HepG2 (cell line): ENCODE results near the gene NR2F6. TPM values are rescaled to one million over a fixed set of nuclear protein-coding genes. Genes with fewer than 3 reads are reported as not detected.

Experiments
- BCL6 ChIP-seq: IDR thresholded peaks from 2 replicates; pipeline ENCODE4 v1.6.1; 2016; ENCODE audit warnings: missing genetic modification reagents, missing compliant biosample characterization
- FOSL2 ChIP-seq: sonication (generic); formaldehyde crosslinking; IDR thresholded peaks from 2 replicates; pipeline ENCODE4 v1.4.0; 2020; ENCODE audit warnings: missing genetic modification reagents
- GMEB1 ChIP-seq: sonication (generic); formaldehyde crosslinking; IDR thresholded peaks from 2 replicates; pipeline ENCODE4 v1.5.1; 2020; ENCODE audit warnings: missing genetic modification reagents, mild to moderate bottlenecking, borderline replicate concordance
- LRRFIP1 ChIP-seq: sonication (generic); formaldehyde crosslinking; conservative IDR thresholded peaks from 2 replicates; pipeline ENCODE4 v1.4.0; 2020; ENCODE audit warnings: missing genetic modification reagents
- NCOR1 ChIP-seq: fragments of 200-600 bp; sonication (generic); IDR thresholded peaks from 2 replicates; pipeline ENCODE4 v1.7.0; 2017; ENCODE audit warnings: antibody characterized with exemption, low read length, borderline replicate concordance
- NFE2L1 ChIP-seq: sonication (generic); formaldehyde crosslinking; IDR thresholded peaks from 2 replicates; pipeline ENCODE4 v1.4.0; 2020; ENCODE audit warnings: missing genetic modification reagents, mild to moderate bottlenecking, borderline replicate concordance
- NR3C1 ChIP-seq: sonication (generic); formaldehyde crosslinking; IDR thresholded peaks from 2 replicates; pipeline ENCODE4 v1.4.0; 2020; ENCODE audit warnings: missing genetic modification reagents
- PHF21A ChIP-seq: sonication (generic); formaldehyde crosslinking; IDR thresholded peaks from 2 replicates; pipeline ENCODE4 v1.5.0; 2020; ENCODE audit warnings: mild to moderate bottlenecking, missing genetic modification reagents
- SAFB2 ChIP-seq: sonication (generic); formaldehyde crosslinking; IDR thresholded peaks from 2 replicates; pipeline ENCODE4 v1.5.1; 2020; ENCODE audit warnings: missing genetic modification reagents, low read depth, mild to moderate bottlenecking, borderline replicate concordance
- SIN3B ChIP-seq: fragments of 150-350 bp; IDR thresholded peaks from 2 replicates; pipeline ENCODE4 v1.6.1; 2014; ENCODE audit warnings: low read length
- SOX6 ChIP-seq, 2 experiments: fragments of 450-650 bp in 1 of 2; sonication (generic) in 1 of 2; formaldehyde crosslinking in 1 of 2; IDR thresholded peaks; 2 replicates each; pipeline versions ENCODE4 v1.4.0 to v1.6.1; 2017 to 2020; ENCODE audit warnings: antibody characterized with exemption in 1 of 2, mild to moderate bottlenecking in 1 of 2, missing genetic modification reagents in 1 of 2
- ZBTB20 ChIP-seq: sonication (generic); formaldehyde crosslinking; IDR thresholded peaks from 2 replicates; pipeline ENCODE4 v1.8.1; 2023; ENCODE audit warnings: missing genetic modification reagents, low read depth, mild to moderate bottlenecking, borderline replicate concordance
- ZBTB39 ChIP-seq: sonication (generic); formaldehyde crosslinking; IDR thresholded peaks from 2 replicates; pipeline ENCODE4 v1.5.0; 2020; ENCODE audit warnings: missing genetic modification reagents
- ZFX ChIP-seq: sonication (generic); formaldehyde crosslinking; IDR thresholded peaks from 2 replicates; pipeline ENCODE4 v1.4.0; 2020; ENCODE audit warnings: mild to moderate bottlenecking, low read depth, missing genetic modification reagents, moderate library complexity
- ZNF143 ChIP-seq: sonication (generic); formaldehyde crosslinking; IDR thresholded peaks from 2 replicates; pipeline ENCODE4 v1.4.0; 2020; ENCODE audit warnings: missing genetic modification reagents
- ZNF224 ChIP-seq: sonication (generic); formaldehyde crosslinking; IDR thresholded peaks from 2 replicates; pipeline ENCODE4 v1.5.0; 2020; ENCODE audit warnings: mild to moderate bottlenecking, missing genetic modification reagents
- ZNF260 ChIP-seq: sonication (generic); formaldehyde crosslinking; IDR thresholded peaks from 2 replicates; pipeline ENCODE4 v1.4.0; 2020; ENCODE audit warnings: missing genetic modification reagents, low read depth, mild to moderate bottlenecking, borderline replicate concordance
- ZNF263 ChIP-seq: sonication (generic); formaldehyde crosslinking; IDR thresholded peaks from 2 replicates; pipeline ENCODE4 v1.4.0; 2020; ENCODE audit warnings: missing genetic modification reagents
- ZNF264 ChIP-seq: sonication (generic); formaldehyde crosslinking; IDR thresholded peaks from 2 replicates; pipeline ENCODE4 v1.4.0; 2020; ENCODE audit warnings: missing genetic modification reagents
- ZNF577 ChIP-seq: sonication (generic); formaldehyde crosslinking; IDR thresholded peaks from 2 replicates; pipeline ENCODE4 v1.4.0; 2020; ENCODE audit warnings: mild to moderate bottlenecking, low read depth, missing genetic modification reagents, borderline replicate concordance
- ZNF644 ChIP-seq: IDR thresholded peaks from 2 replicates; pipeline ENCODE4 v1.6.1; 2016; ENCODE audit warnings: low read depth
- polyA plus RNA-seq, 8 experiments: library from polyadenylated mRNA; depleted of rRNA in 3 of 8; stranded (reverse) in 7 of 8; unstranded in 1 of 8; fragments of >200 nt; fragmentation: Illumina TruSeq in 4 of 8; extraction: Trizol in 4 of 8; gene quantifications; 2 replicates each; pipeline versions ENCODE4 v1.2.1 to v1.2.3, GENCODE V29; 2011 to 2016; ENCODE audit warnings: low read depth in 4 of 8, missing spikeins in 1 of 8, mixed read lengths in 1 of 8; ENCODE audit not compliant: insufficient read depth in 1 of 8
- total RNA-seq, 5 experiments: library from RNA; depleted of rRNA; stranded (reverse); fragments of >200 nt; fragmentation: Illumina TruSeq; extraction: Trizol; gene quantifications; 2 replicates each; pipeline ENCODE4 v1.2.3, GENCODE V29; 2016; ENCODE audit warnings: low read depth in 1 of 5

Gene NR2F6
- total and polyA plus RNA-seq, 2 of the 13 experiments (the other 11 are each of a cell fraction or from before 2014, with no cell fraction given): 30.9 to 72.4 TPM

GRCh38 chr19:17215127-17215971, 30.4 kb downstream of the NR2F6 start, which contains the start of gene USE1 (continued):
- TF ChIP-seq FOSL2 (no peak), ZNF260 (no peak), GMEB1 (peak; percentile 81), ZNF264 (CRISPR knock-in tag) (peak; percentile 76), PHF21A (CRISPR knock-in tag) (peak; percentile 77; the same call in 1 of the 2 replicates), NFE2L1 (CRISPR knock-in tag) (no peak), ZBTB20 (CRISPR knock-in tag) (no peak; the same call in 1 of the 2 replicates), NCOR1 (no peak), ZNF577 (CRISPR knock-in tag) (no peak), ZNF263 (CRISPR knock-in tag) (0 out of 2 replicates have a peak, but pooled peaks have one; percentile 22), ZFX (CRISPR knock-in tag) (peak; percentile 84), SAFB2 (peak; percentile 21; the same call in 1 of the 2 replicates), NR3C1 (CRISPR knock-in tag) (no peak), ZNF143 (CRISPR knock-in tag) (peak; percentile 76), SIN3B (peak; percentile 59; the same call in 1 of the 2 replicates), ZBTB39 (no peak), ZNF644 (CRISPR knock-in tag) (no peak), LRRFIP1 (CRISPR knock-in tag) (no peak), ZNF224 (CRISPR knock-in tag) (0 out of 2 replicates have a peak, but pooled peaks have one; percentile 66), SOX6 (IDR thresholded peaks at IDR 0.05) (no peak), SOX6 (CRISPR knock-in tag; IDR thresholded peaks at IDR 0.05) (peak; percentile 75), BCL6 (CRISPR knock-in tag) (peak; percentile 50; the same call in 1 of the 2 replicates)
